GM12892 (cell line): ENCODE data around the gene PLCL1.

Source experiments
- POLR2A ChIP-seq: IDR thresholded peaks from 2 replicates; pipeline ENCODE4 v1.6.1; 2011; ENCODE audit warnings: low read depth, low read length, control low read depth
- POLR2AphosphoS5 ChIP-seq: IDR thresholded peaks from 2 replicates; pipeline ENCODE4 v1.6.1; 2011; ENCODE audit warnings: low read depth, low read length, control low read depth

DNA sequence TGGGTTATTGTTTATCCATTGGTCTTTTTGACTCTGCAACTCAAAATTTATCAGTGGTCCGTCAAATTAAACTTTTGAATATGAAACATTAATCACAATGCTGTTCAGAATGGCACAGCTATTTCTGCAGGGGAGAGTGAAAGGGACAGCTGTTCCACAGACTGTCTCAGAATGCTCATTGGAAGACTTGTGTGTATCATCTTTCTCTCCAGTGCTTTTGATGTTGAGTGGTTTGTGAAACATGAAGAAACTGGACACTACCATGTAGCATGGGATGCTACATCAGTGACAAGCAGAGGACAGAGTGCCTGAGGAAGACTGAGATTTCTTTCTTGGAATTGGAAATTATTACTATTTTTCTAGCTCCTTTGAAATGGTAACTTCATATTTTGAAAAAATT is 115.7 kb downstream of the PLCL1 start:
- TF ChIP-seq POLR2AphosphoS5 = no peak
- TF ChIP-seq POLR2A = no peak
